HepG2 (cell line): ENCODE measurements around the gene UNC13D. TPM values are rescaled to one million over a fixed set of nuclear protein-coding genes. Genes with fewer than 3 reads are reported as not detected.

ENCODE experiments used
- ATM ChIP-seq: fragments of 450-650 bp; IDR thresholded peaks from 2 replicates; pipeline ENCODE4 v1.7.1; 2017; ENCODE audit warnings: mild to moderate bottlenecking, borderline replicate concordance
- GABPA ChIP-seq, 2 experiments: IDR thresholded peaks; 2 replicates each; pipeline ENCODE4 v1.6.1; 2011 to 2016; ENCODE audit warnings: low read depth in 2 of 2, low read length in 1 of 2, missing biosample characterization in 1 of 2, missing genetic modification characterization in 1 of 2
- KDM6A ChIP-seq: IDR thresholded peaks from 2 replicates; pipeline ENCODE4 v1.6.1; 2016; ENCODE audit warnings: low read depth
- KLF16 ChIP-seq, 2 experiments: sonication (generic) in 1 of 2; formaldehyde crosslinking in 1 of 2; IDR thresholded peaks; 2 replicates each; pipeline versions ENCODE4 v1.6.1 to v1.8.0; 2016 to 2023; ENCODE audit warnings: missing genetic modification reagents in 2 of 2, missing compliant biosample characterization in 1 of 2
- KMT2B ChIP-seq: IDR thresholded peaks from 2 replicates; pipeline ENCODE4 v1.6.1; 2016; ENCODE audit warnings: missing genetic modification reagents, missing compliant biosample characterization
- MAZ ChIP-seq, 2 experiments: sonication (generic) in 1 of 2; formaldehyde crosslinking in 1 of 2; IDR thresholded peaks; 2 replicates each; pipeline versions ENCODE4 v1.5.0 to v1.6.1; 2012 to 2020; ENCODE audit warnings: low read depth in 2 of 2, mild to moderate bottlenecking in 2 of 2, borderline replicate concordance in 1 of 2, improper control_type of control experiment in 1 of 2, low read length in 1 of 2, missing genetic modification reagents in 1 of 2, moderate library complexity in 1 of 2
- MEIS2 ChIP-seq: sonication (generic); formaldehyde crosslinking; IDR thresholded peaks from 2 replicates; pipeline ENCODE4 v1.9.0; 2021; ENCODE audit warnings: mild to moderate bottlenecking, missing genetic modification reagents
- MIER2 ChIP-seq: IDR thresholded peaks from 2 replicates; pipeline ENCODE4 v1.6.1; 2016; ENCODE audit warnings: missing biosample characterization, missing genetic modification reagents
- NONO ChIP-seq, 2 experiments: fragments of 450-650 bp in 1 of 2; sonication (generic) in 1 of 2; formaldehyde crosslinking in 1 of 2; IDR thresholded peaks in 1 of 2; conservative IDR thresholded peaks in 1 of 2; 2 replicates each; pipeline versions ENCODE4 v1.6.1 to v1.8.0; 2017 to 2022; ENCODE audit warnings: mild to moderate bottlenecking in 1 of 2, missing genetic modification reagents in 1 of 2, moderate library complexity in 1 of 2
- NR0B2 ChIP-seq: sonication (generic); formaldehyde crosslinking; IDR thresholded peaks from 2 replicates; pipeline ENCODE4 v1.4.0; 2020; ENCODE audit warnings: mild to moderate bottlenecking, missing genetic modification reagents
- NR2C2 ChIP-seq: sonication (generic); formaldehyde crosslinking; IDR thresholded peaks from 2 replicates; pipeline ENCODE4 v1.4.0; 2020; ENCODE audit warnings: missing genetic modification reagents, mild to moderate bottlenecking, moderate library complexity, borderline replicate concordance
- POGZ ChIP-seq: sonication (generic); formaldehyde crosslinking; IDR thresholded peaks from 2 replicates; pipeline ENCODE4 v1.4.0; 2020; ENCODE audit warnings: mild to moderate bottlenecking, missing genetic modification reagents
- SMC3 ChIP-seq: IDR thresholded peaks from 2 replicates; pipeline ENCODE4 v1.6.1; 2011; ENCODE audit warnings: low read length, improper control_type of control experiment
- SRSF9 ChIP-seq: fragments of 200-400 bp; formaldehyde crosslinking; IDR thresholded peaks from 2 replicates; pipeline ENCODE4 v1.6.1; 2018; ENCODE audit warnings: borderline replicate concordance, mild to moderate bottlenecking, low read depth, low read length; ENCODE audit not compliant: insufficient read depth, poor library complexity, severe bottlenecking
- TOE1 ChIP-seq: sonication (generic); formaldehyde crosslinking; IDR thresholded peaks from 2 replicates; pipeline ENCODE4 v1.4.0; 2020; ENCODE audit warnings: mild to moderate bottlenecking, missing genetic modification reagents
- ZBTB46 ChIP-seq: sonication (generic); formaldehyde crosslinking; IDR thresholded peaks from 2 replicates; pipeline ENCODE4 v1.4.0; 2020; ENCODE audit warnings: mild to moderate bottlenecking, missing genetic modification reagents, borderline replicate concordance
- ZNF138 ChIP-seq: sonication (generic); formaldehyde crosslinking; IDR thresholded peaks from 2 replicates; pipeline ENCODE4 v1.5.0; 2020; ENCODE audit warnings: mild to moderate bottlenecking, low read depth, missing genetic modification reagents
- ZNF224 ChIP-seq: sonication (generic); formaldehyde crosslinking; IDR thresholded peaks from 2 replicates; pipeline ENCODE4 v1.5.0; 2020; ENCODE audit warnings: mild to moderate bottlenecking, missing genetic modification reagents
- ZNF280D ChIP-seq: sonication (generic); formaldehyde crosslinking; IDR thresholded peaks from 2 replicates; pipeline ENCODE4 v1.5.1; 2020; ENCODE audit warnings: mild to moderate bottlenecking, missing genetic modification reagents
- ZNF382 ChIP-seq: sonication (generic); formaldehyde crosslinking; IDR thresholded peaks from 2 replicates; pipeline ENCODE4 v1.5.0; 2020; ENCODE audit warnings: missing genetic modification reagents, mild to moderate bottlenecking, borderline replicate concordance
- ZNF768 ChIP-seq: sonication (generic); formaldehyde crosslinking; IDR thresholded peaks from 2 replicates; pipeline ENCODE4 v1.4.0; 2020; ENCODE audit warnings: missing genetic modification reagents
- ZNF83 ChIP-seq: sonication (generic); formaldehyde crosslinking; IDR thresholded peaks from 2 replicates; pipeline ENCODE4 v1.4.0; 2020; ENCODE audit warnings: missing genetic modification reagents, mild to moderate bottlenecking, borderline replicate concordance
- polyA plus RNA-seq, 8 experiments: library from polyadenylated mRNA; depleted of rRNA in 3 of 8; stranded (reverse) in 7 of 8; unstranded in 1 of 8; fragments of >200 nt; fragmentation: Illumina TruSeq in 4 of 8; extraction: Trizol in 4 of 8; gene quantifications; 2 replicates each; pipeline versions ENCODE4 v1.2.1 to v1.2.3, GENCODE V29; 2011 to 2016; ENCODE audit warnings: low read depth in 4 of 8, missing spikeins in 1 of 8, mixed read lengths in 1 of 8; ENCODE audit not compliant: insufficient read depth in 1 of 8
- total RNA-seq, 5 experiments: library from RNA; depleted of rRNA; stranded (reverse); fragments of >200 nt; fragmentation: Illumina TruSeq; extraction: Trizol; gene quantifications; 2 replicates each; pipeline ENCODE4 v1.2.3, GENCODE V29; 2016; ENCODE audit warnings: low read depth in 1 of 5

The UNC13D gene
- total and polyA plus RNA-seq, 2 of the 13 experiments (the other 11 are each of a cell fraction or from before 2014, with no cell fraction given) = 29.7 to 42.7 TPM

GRCh38 chr17:75779250-75779986 is 64.8 kb downstream of the UNC13D start (continued):
- TF ChIP-seq ZNF280D (CRISPR knock-in tag) (no peak), ATM (no peak), ZNF768 (peak; percentile 88), MEIS2 (CRISPR knock-in tag) (peak; percentile 91), KDM6A (CRISPR knock-in tag) (0 out of 2 replicates have a peak, but pooled peaks have one; percentile 11), MAZ (IDR thresholded peaks at IDR 0.05; ENCODE audit: borderline replicate concordance, low read depth, low read length) (peak; percentile 98), MAZ (CRISPR knock-in tag; IDR thresholded peaks at IDR 0.05; ENCODE audit: low read depth) (peak; percentile 99), POGZ (CRISPR knock-in tag) (peak; percentile 91), ZNF138 (peak; percentile 95), SMC3 (no peak), KMT2B (peak; percentile 73; the same call in 1 of the 2 replicates), KLF16 (CRISPR knock-in tag; IDR thresholded peaks at IDR 0.05) (peak in 1 of 2 experiments; percentile 88; a peak in 2 of 4 replicates), NR2C2 (peak; percentile 50; the same call in 1 of the 2 replicates), MIER2 (CRISPR knock-in tag) (peak; percentile 57; the same call in 1 of the 2 replicates), NONO (IDR thresholded peaks at IDR 0.05) (no peak), NONO (CRISPR knock-in tag; conservative IDR thresholded peaks at IDR 0.05) (peak; percentile 92), ZNF83 (CRISPR knock-in tag) (0 out of 2 replicates have a peak, but pooled peaks have one; percentile 73), ZBTB46 (CRISPR knock-in tag) (no peak), NR0B2 (peak; percentile 94), GABPA (IDR thresholded peaks at IDR 0.05; ENCODE audit: low read depth, low read length) (peak; percentile 30; the same call in 1 of the 2 replicates), GABPA (CRISPR knock-in tag; IDR thresholded peaks at IDR 0.05; ENCODE audit: low read depth) (peak; percentile 48; the same call in 1 of the 2 replicates), TOE1 (CRISPR knock-in tag) (no peak; the same call in 1 of the 2 replicates), ZNF224 (CRISPR knock-in tag) (no peak), SRSF9 (no peak), ZNF382 (CRISPR knock-in tag) (no peak)
- TF ChIP-seq, all 625 proteins: peak for 417
